T-helper 22 cell (primary cell): ENCODE data around the gene PTPRM.

Experiments
- DNase-seq: peaks from one replicate; pipeline ENCODE4 v3.0.0-alpha.2; 2020; ENCODE audit warnings: low read depth

The PTPRM gene

GRCh38 chr18:8286303-8286702, 719.2 kb downstream of the PTPRM start:
- DNase-seq: no peak

- DNase-seq: no peak
Observed at GRCh38 chr18:8287196-8287885, 720.2 kb downstream of the PTPRM start.

- DNase-seq: no peak
Observed at GRCh38 chr18:8288472-8289195, 721.5 kb downstream of the PTPRM start.

GRCh38 chr18:8290435-8290834, 723.3 kb downstream of the PTPRM start:
- no peak for DNase-seq

GRCh38 chr18:8290913-8291312, 723.8 kb downstream of the PTPRM start:
- no peak for DNase-seq

GRCh38 chr18:8293184-8293583, 726.1 kb downstream of the PTPRM start:
- DNase-seq: no peak

- DNase-seq: no peak
Observed at GRCh38 chr18:8296886-8297616, 729.9 kb downstream of the PTPRM start.

GRCh38 chr18:8298186-8298585, 731.1 kb downstream of the PTPRM start:
- DNase-seq: no peak

GRCh38 chr18:8299054-8299980, 732.2 kb downstream of the PTPRM start:
- no peak for DNase-seq

GRCh38 chr18:8300751-8301410, 733.8 kb downstream of the PTPRM start:
- DNase-seq: no peak

- DNase-seq: no peak
Observed at GRCh38 chr18:8301427-8302172, 734.5 kb downstream of the PTPRM start.

- no peak for DNase-seq
Observed at GRCh38 chr18:8303151-8303755, 736.1 kb downstream of the PTPRM start.

GRCh38 chr18:8307960-8308359, 740.8 kb downstream of the PTPRM start:
- DNase-seq: no peak

- DNase-seq: no peak
Observed at GRCh38 chr18:8313043-8313442, 745.9 kb downstream of the PTPRM start.

GRCh38 chr18:8314124-8314523, 747.0 kb downstream of the PTPRM start:
- no peak for DNase-seq

GRCh38 chr18:8319798-8320489, 752.8 kb downstream of the PTPRM start:
- no peak for DNase-seq

- no peak for DNase-seq
Observed at GRCh38 chr18:8322486-8322885, 755.4 kb downstream of the PTPRM start.

GRCh38 chr18:8324343-8325065, 757.4 kb downstream of the PTPRM start:
- DNase-seq: no peak
